Cerebellar nuclear complex (tissue), 1 donor: Measurements from ENCODE around the gene RABGAP1L.
"Not testable (repeated sequence)": the region's sequence is repeated elsewhere in the genome, so short reads cannot be mapped to it uniquely, and the experiment has no call there.

ENCODE experiments used
- DNase-seq, 2 experiments: peaks; one replicate each; lab custom pipeline; 2025; lab: John Stamatoyannopoulos, UW

The RABGAP1L gene

GRCh38 chr1:174198202-174198601, 38.9 kb downstream of the RABGAP1L start:
- DNase-seq: no peak

- no peak for DNase-seq
These were observed 41.4 kb downstream of the RABGAP1L start for GRCh38 chr1:174200746-174201145.

GRCh38 chr1:174204697-174205308, 45.5 kb downstream of the RABGAP1L start:
- no peak for DNase-seq

GRCh38 chr1:174206148-174206836, 47.0 kb downstream of the RABGAP1L start:
- DNase-seq: no peak

- no peak for DNase-seq
These were observed 50.2 kb downstream of the RABGAP1L start for GRCh38 chr1:174209347-174210187.

GRCh38 chr1:174211486-174211885, 52.2 kb downstream of the RABGAP1L start:
- no peak for DNase-seq

- DNase-seq: no peak
These were observed 56.4 kb downstream of the RABGAP1L start for GRCh38 chr1:174215766-174216165.

GRCh38 chr1:174217248-174217647, 57.9 kb downstream of the RABGAP1L start:
- DNase-seq: no peak

GRCh38 chr1:174217787-174218574, 58.7 kb downstream of the RABGAP1L start:
- DNase-seq: peak in 1 of 2 experiments; percentile 30

GRCh38 chr1:174218983-174219382, 59.7 kb downstream of the RABGAP1L start:
- DNase-seq: no peak

- no peak for DNase-seq
These were observed 60.5 kb downstream of the RABGAP1L start for GRCh38 chr1:174219606-174220370.

GRCh38 chr1:174221681-174222080, 62.4 kb downstream of the RABGAP1L start:
- no peak for DNase-seq

GRCh38 chr1:174222166-174222949, 63.0 kb downstream of the RABGAP1L start:
- no peak for DNase-seq

GRCh38 chr1:174224641-174225040, 65.3 kb downstream of the RABGAP1L start:
- no peak for DNase-seq

GRCh38 chr1:174225499-174226204, 66.3 kb downstream of the RABGAP1L start:
- no peak for DNase-seq

GRCh38 chr1:174230399-174230798, 71.1 kb downstream of the RABGAP1L start:
- DNase-seq: no peak

GRCh38 chr1:174232761-174233160, 73.4 kb downstream of the RABGAP1L start:
- DNase-seq: no peak

GRCh38 chr1:174238845-174239501, 79.7 kb downstream of the RABGAP1L start:
- DNase-seq: not testable (repeated sequence)

- no peak for DNase-seq
These were observed 80.2 kb downstream of the RABGAP1L start for GRCh38 chr1:174239541-174239940.
